Ishikawa (cell line): ENCODE data around the gene MYBPC2.

Experiments
- CEBPB ChIP-seq: IDR thresholded peaks from 2 replicates; pipeline ENCODE4 v1.6.1; 2012
- CREB1 ChIP-seq: IDR thresholded peaks from 2 replicates; pipeline ENCODE4 v1.6.1; 2012; ENCODE audit warnings: low read depth
- EGR1 ChIP-seq: IDR thresholded peaks from 2 replicates; pipeline ENCODE4 v1.6.1; 2012
- EP300 ChIP-seq: IDR thresholded peaks from 2 replicates; pipeline ENCODE4 v1.6.1; 2012; ENCODE audit warnings: borderline replicate concordance
- FOXM1 ChIP-seq: IDR thresholded peaks from 2 replicates; pipeline ENCODE4 v1.6.1; 2012; ENCODE audit warnings: low read depth, borderline replicate concordance
- NFIC ChIP-seq: IDR thresholded peaks from 2 replicates; pipeline ENCODE4 v1.6.1; 2012
- RAD21 ChIP-seq: IDR thresholded peaks from 2 replicates; pipeline ENCODE4 v1.6.1; 2012; ENCODE audit warnings: low read depth
- TAF1 ChIP-seq: IDR thresholded peaks from 2 replicates; pipeline ENCODE4 v1.6.1; 2012; ENCODE audit warnings: low read depth, mild to moderate bottlenecking
- TCF12 ChIP-seq: IDR thresholded peaks from 2 replicates; pipeline ENCODE4 v1.6.1; 2012; ENCODE audit warnings: low read depth
- TEAD4 ChIP-seq: IDR thresholded peaks from 2 replicates; pipeline ENCODE4 v1.6.1; 2012
- YY1 ChIP-seq: IDR thresholded peaks from 2 replicates; pipeline ENCODE4 v1.6.1; 2012; ENCODE audit warnings: low read depth
- ZBTB7A ChIP-seq: IDR thresholded peaks from 2 replicates; pipeline ENCODE4 v1.6.1; 2012; ENCODE audit warnings: low read depth
- TF ChIP-seq, protein P1 (sequence below): IDR thresholded peaks from 2 replicates; pipeline ENCODE4 v1.6.1; 2012
- TF ChIP-seq, protein P2 (sequence below): IDR thresholded peaks from 2 replicates; pipeline ENCODE4 v1.6.1; 2012
- TF ChIP-seq, protein P3 (sequence below): IDR thresholded peaks from 2 replicates; pipeline ENCODE4 v1.6.1; 2012; ENCODE audit warnings: low read depth, mild to moderate bottlenecking

Gene MYBPC2

DNA sequence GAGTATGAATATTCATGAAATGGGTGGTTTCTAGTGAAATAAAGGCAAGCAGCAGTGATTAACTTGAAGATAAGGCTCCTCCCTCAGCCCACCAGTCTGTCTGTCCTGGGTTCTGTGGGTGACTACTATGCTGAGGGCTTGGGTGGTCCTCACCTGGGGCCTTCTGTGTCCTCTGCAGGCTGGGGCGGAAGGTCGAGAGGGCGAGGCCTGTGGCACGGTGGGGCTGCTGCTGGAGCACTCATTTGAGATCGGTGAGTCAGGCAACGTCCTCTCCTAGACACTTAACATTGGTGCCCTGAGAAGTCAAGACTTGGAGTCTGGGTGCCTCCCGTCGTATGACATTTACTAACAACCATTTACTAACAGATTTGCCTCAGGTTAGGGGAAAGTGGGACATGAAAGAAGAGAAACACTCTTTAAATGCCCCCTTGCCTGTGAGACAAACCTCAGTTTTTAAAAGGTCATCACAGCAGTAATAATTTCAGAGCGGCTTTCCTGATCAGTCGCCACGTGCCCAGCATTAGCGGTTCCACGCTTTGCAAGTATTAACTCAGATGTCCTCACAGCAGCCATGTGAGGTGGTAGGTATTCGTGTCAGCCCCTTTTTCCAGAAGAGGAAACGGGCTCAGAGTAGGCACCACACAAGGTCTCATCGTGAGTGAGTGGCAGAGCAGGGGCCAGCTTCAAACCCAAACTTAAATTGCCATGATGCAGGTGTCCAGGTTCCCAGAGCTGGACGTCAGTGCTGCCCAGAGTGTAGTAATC, 45.2 kb downstream of the MYBPC2 start:
- TF ChIP-seq EGR1 (no peak), RAD21 (no peak), TCF12 (no peak), YY1 (no peak), TAF1 (no peak), EP300 (no peak), ZBTB7A (no peak), CREB1 (no peak), FOXM1 (no peak), NFIC (no peak), CEBPB (no peak), TEAD4 (no peak)
- TF ChIP-seq, protein P1, sequence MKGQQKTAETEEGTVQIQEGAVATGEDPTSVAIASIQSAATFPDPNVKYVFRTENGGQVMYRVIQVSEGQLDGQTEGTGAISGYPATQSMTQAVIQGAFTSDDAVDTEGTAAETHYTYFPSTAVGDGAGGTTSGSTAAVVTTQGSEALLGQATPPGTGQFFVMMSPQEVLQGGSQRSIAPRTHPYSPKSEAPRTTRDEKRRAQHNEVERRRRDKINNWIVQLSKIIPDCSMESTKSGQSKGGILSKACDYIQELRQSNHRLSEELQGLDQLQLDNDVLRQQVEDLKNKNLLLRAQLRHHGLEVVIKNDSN, result no peak
- TF ChIP-seq, protein P2, sequence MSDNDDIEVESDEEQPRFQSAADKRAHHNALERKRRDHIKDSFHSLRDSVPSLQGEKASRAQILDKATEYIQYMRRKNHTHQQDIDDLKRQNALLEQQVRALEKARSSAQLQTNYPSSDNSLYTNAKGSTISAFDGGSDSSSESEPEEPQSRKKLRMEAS, result no peak
- TF ChIP-seq, protein P3, sequence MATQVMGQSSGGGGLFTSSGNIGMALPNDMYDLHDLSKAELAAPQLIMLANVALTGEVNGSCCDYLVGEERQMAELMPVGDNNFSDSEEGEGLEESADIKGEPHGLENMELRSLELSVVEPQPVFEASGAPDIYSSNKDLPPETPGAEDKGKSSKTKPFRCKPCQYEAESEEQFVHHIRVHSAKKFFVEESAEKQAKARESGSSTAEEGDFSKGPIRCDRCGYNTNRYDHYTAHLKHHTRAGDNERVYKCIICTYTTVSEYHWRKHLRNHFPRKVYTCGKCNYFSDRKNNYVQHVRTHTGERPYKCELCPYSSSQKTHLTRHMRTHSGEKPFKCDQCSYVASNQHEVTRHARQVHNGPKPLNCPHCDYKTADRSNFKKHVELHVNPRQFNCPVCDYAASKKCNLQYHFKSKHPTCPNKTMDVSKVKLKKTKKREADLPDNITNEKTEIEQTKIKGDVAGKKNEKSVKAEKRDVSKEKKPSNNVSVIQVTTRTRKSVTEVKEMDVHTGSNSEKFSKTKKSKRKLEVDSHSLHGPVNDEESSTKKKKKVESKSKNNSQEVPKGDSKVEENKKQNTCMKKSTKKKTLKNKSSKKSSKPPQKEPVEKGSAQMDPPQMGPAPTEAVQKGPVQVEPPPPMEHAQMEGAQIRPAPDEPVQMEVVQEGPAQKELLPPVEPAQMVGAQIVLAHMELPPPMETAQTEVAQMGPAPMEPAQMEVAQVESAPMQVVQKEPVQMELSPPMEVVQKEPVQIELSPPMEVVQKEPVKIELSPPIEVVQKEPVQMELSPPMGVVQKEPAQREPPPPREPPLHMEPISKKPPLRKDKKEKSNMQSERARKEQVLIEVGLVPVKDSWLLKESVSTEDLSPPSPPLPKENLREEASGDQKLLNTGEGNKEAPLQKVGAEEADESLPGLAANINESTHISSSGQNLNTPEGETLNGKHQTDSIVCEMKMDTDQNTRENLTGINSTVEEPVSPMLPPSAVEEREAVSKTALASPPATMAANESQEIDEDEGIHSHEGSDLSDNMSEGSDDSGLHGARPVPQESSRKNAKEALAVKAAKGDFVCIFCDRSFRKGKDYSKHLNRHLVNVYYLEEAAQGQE, result no peak

DNA sequence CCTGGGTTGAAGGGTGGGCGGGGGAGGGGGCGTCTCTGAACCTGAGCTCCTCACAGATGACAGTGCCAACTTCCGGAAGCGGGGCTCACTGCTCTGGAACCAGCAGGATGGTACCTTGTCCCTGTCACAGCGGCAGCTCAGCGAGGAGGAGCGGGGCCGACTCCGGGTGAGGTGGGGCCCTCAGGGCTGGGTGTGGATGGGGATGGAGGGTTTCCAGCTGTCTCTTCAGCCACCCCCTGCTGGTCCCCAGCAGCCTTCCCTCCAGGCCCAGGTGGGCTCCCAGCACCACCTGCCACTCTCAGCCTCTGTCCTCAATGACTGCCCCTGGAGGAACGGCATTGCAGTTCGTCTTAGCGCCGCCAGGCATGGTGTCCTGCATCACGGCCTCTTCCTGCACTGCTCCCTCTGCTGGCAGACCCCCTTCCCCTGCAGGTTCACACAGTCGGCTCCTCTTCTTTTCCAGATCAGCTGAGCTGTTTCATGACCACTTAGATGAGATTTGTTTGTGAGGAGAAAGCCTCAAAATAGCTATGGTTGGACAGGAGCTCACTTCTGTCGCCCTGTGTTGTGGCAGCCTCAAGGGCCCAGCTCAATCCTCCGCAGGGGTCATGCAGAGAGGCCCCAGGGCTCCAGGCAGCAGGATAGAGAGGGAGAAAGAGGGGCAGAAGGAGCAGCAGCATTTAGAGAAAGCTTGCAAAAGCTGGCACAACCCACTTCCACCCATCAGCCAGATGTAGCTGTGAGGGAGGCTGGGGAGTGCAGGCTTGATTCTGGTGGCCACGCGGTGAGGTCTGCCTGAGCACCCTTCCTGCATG, 46.4 kb downstream of the MYBPC2 start:
- TF ChIP-seq TEAD4, result no peak
- no peak for TF ChIP-seq RAD21
- no peak for TF ChIP-seq EP300
- no peak for TF ChIP-seq EGR1
- no peak for TF ChIP-seq TAF1
- no peak for TF ChIP-seq ZBTB7A
- TF ChIP-seq CREB1, result no peak
- no peak for TF ChIP-seq YY1
- no peak for TF ChIP-seq NFIC
- no peak for TF ChIP-seq TCF12
- TF ChIP-seq FOXM1, result no peak
- no peak for TF ChIP-seq CEBPB
- TF ChIP-seq, protein P1, result no peak
- TF ChIP-seq, protein P2, result no peak
- TF ChIP-seq, protein P3, result no peak

DNA sequence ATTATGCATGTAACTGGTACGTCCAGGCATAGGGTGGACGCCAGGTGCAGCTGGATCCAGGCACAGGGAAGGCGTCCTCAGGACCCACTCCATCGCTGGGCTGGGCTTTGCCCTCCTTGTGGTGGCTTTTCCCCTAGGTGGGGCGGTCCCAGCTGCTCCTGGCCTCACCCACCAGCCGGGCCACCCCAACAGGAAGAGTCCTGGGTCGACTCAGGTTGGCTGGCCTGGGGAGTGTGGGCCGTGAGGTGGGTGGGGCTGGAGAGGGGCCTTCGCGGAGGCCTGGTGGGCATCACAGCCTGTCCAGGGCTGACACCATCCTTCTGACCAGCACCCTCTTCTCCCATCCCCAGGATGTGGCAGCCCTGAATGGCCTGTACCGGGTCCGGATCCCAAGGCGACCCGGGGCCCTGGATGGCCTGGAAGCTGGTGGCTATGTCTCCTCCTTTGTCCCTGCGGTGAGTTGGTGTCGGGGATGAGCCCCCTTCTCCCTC, 47.1 kb downstream of the MYBPC2 start:
- TF ChIP-seq FOXM1 (no peak), TAF1 (no peak), YY1 (no peak), CEBPB (no peak)
- TF ChIP-seq, protein P3, result no peak
